Measurements from ENCODE around the gene TUT7.

DNA sequence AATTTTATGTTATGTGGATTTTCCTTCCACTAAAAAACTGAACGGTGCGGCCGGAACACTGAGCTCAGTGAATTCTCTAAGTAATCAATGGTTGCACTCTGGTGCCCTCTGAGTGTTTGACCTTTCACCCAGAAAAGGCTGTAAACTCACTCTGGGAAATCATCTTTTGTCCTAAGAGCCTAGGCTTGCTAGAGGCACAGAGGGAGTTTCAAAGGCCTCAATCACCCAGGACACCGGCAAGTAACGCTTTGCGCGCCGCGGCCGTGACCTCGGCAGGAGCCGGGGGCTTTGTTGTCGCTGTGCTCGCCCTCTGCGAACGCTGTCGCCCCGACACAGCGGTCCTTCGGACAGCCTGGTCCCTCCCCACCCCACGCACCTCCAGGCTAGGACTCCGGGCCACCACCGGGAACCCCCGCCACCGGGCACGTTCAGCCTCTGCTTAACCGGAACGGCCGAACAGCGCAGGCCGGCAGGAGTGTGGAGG lies 72.6 kb downstream of the TUT7 start:
- TF ChIP-seq POLR2AphosphoS5 (IDR thresholded peaks at IDR 0.05; ENCODE audit: low read depth, low read length) (no peak), POLR2A (IDR thresholded peaks at IDR 0.05; ENCODE audit: low read depth, low read length) (no peak)
